Transverse colon (tissue), 4 donors: Measurements from ENCODE around the gene ZNF808. TPM values are rescaled to one million over a fixed set of nuclear protein-coding genes. Genes with fewer than 3 reads are reported as not detected.

Experiments used
- DNase-seq: peaks from one replicate; pipeline ENCODE4 v3.0.0-alpha.2; 2019
- H3K27ac ChIP-seq, 4 donors: fragments of 200-600 bp; sonication (generic); 2 replicates each; pipeline ENCODE4 v1.5.1; 2016 to 2018; ENCODE audit warnings: inconsistent platforms in 4 of 4
- H3K27me3 ChIP-seq: fragments of 200-600 bp; sonication (generic); 2 replicates; pipeline ENCODE4 v1.5.1; 2017; ENCODE audit warnings: inconsistent platforms
- H3K36me3 ChIP-seq, 4 donors: fragments of 200-600 bp; sonication (generic); 2 replicates each; pipeline ENCODE4 v1.5.1; 2017 to 2019; ENCODE audit warnings: inconsistent platforms in 4 of 4
- H3K4me1 ChIP-seq, 4 donors: fragments of 200-600 bp; sonication (generic); 2 replicates each; pipeline ENCODE4 v1.5.1; 2017 to 2020; ENCODE audit warnings: inconsistent platforms in 4 of 4
- H3K4me3 ChIP-seq, 4 donors: fragments of 200-600 bp; sonication (generic); 1 replicate in 1 of 4; 2 replicates in 3 of 4; pipeline versions ENCODE4 v1.5.1 to v1.6.1; 2017 to 2019; ENCODE audit warnings: inconsistent platforms in 4 of 4
- H3K9me3 ChIP-seq, 2 donors: fragments of 200-600 bp; sonication (generic); 2 replicates each; pipeline ENCODE4 v1.5.1; 2017 to 2019; ENCODE audit warnings: inconsistent platforms in 2 of 2
- CTCF ChIP-seq, 5 experiments: fragments of 200-600 bp in 3 of 5; fragments of 450-650 bp in 2 of 5; sonication (generic) in 3 of 5; IDR thresholded peaks; 1 replicate in 2 of 5; 2 replicates in 3 of 5; pipeline ENCODE4 v1.5.1; 2016 to 2017; ENCODE audit warnings: antibody characterized with exemption in 5 of 5, inconsistent platforms in 3 of 5, mild to moderate bottlenecking in 2 of 5, moderate library complexity in 1 of 5
- EP300 ChIP-seq: sonication (generic); formaldehyde crosslinking; IDR thresholded peaks from one replicate; pipeline ENCODE4 v1.6.1; 2017; ENCODE audit warnings: antibody characterized with exemption, low read depth
- POLR2A ChIP-seq: fragments of 450-650 bp; IDR thresholded peaks from one replicate; pipeline ENCODE4 v1.6.1; 2016; ENCODE audit warnings: antibody characterized with exemption, mild to moderate bottlenecking, moderate library complexity
- POLR2AphosphoS5 ChIP-seq, 3 donors: sonication (generic); formaldehyde crosslinking; IDR thresholded peaks; one replicate each; pipeline ENCODE4 v1.6.1; 2016; ENCODE audit warnings: antibody characterized with exemption in 3 of 3
- WGBS, 2 donors: methylation state at CpG; one replicate each; pipeline ENCODE4 v1.1.5; 2018; ENCODE audit warnings: low coverage in 1 of 2; 5-methylcytosine and 5-hydroxymethylcytosine counted together
- in situ Hi-C, 4 donors: fragments of 200-750 bp; cut with MboI; loops; one replicate each; pipeline versions ENCODE4 v1.15.0 to v1.15.1; 2017; ENCODE audit warnings: low sequenced_read_pairs in 3 of 4, low pct_ligation_motif_present in 1 of 4, low pct_unique_long_range_greater_than_20kb in 1 of 4
- intact Hi-C: fragments of 100-400 bp; cut with DNase I; formaldehyde crosslinking; loops from one replicate; pipeline ENCODE4 v1.15.1; 2023; ENCODE audit warnings: low total_unique reads
- total RNA-seq, 4 donors: library from RNA; depleted of rRNA; stranded (reverse); fragments of >200 nt; gene quantifications; one replicate each; pipeline ENCODE4 v1.1.0, GENCODE V29; 2016

The ZNF808 gene
- total RNA-seq, 4 donors from 2014 or later, result 21.5 to 66.6 (median 36.8) TPM

GRCh38 chr19:52522551-52522950 lies 4.9 kb upstream of the ZNF808 start:
- in situ Hi-C loops (no loop called here), intact Hi-C loops (loop anchor here (5.0 kb wide), 1 partner anchor 845 kb away; the partner anchor contains the start of gene ZNF525)
- H3K27me3 ChIP-seq, result no peaks in the 10 kb centered on the region
- no peak for TF ChIP-seq EP300
- no peak for TF ChIP-seq POLR2A
- TF ChIP-seq CTCF (IDR thresholded peaks at IDR 0.05), result no peak
- no peak for TF ChIP-seq POLR2AphosphoS5 (IDR thresholded peaks at IDR 0.05)
- no peak for DNase-seq
- peaks cover 5 to 9% of the 10 kb centered on the region in 2 donors for H3K9me3 ChIP-seq
- 86 to 88% methylated on average over 4 to 14 of the region's 14 CpGs for WGBS, 2 donors
- H3K4me3 ChIP-seq, result no peak overlapping the region
- H3K27ac ChIP-seq, result no peak overlapping the region
- H3K4me1 ChIP-seq, result peaks cover 0 to 5% (median 2%) of the 10 kb centered on the region in 4 donors
- H3K36me3 ChIP-seq, result no peaks in the 10 kb centered on the region

DNA sequence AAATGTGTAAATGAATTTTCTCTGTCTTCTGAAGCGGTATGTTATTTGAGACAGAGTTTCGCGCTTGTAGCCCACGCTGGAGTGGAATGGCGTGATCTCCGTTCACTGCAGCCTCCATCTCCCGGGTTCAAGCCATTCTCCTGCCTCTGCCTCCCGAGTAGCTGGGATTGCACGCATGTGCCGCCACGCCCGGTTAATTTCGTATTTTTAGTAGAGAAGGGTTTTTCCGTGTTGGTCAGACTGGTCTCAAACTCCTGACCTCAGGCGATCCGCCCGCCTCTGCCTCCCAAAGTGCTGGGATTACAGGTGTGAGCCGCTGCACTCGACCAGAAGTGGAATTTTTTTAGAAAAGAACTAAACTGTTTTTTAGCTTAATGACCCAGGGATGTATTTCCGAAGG lies 3.4 kb upstream of the ZNF808 start:
- DNase-seq, result no peak
- Histone ChIP-seq H3K4me3 (no peak overlapping the region), H3K4me1 (peaks cover 7 to 17% (median 12%) of the 10 kb centered on the region in 4 donors), H3K27ac (no peak overlapping the region), H3K27me3 (no peaks in the 10 kb centered on the region), H3K9me3 (peaks cover 5 to 6% of the 10 kb centered on the region in 2 donors), H3K36me3 (no peaks in the 10 kb centered on the region)
- intact Hi-C loops (loop anchor here (5.0 kb wide), 1 partner anchor 843 kb away; the partner anchor contains the start of gene ZNF525), in situ Hi-C loops (no loop called here)
- WGBS, 2 donors, result 89 to 95% methylated on average over 13 to 20 of the region's 20 CpGs
- TF ChIP-seq EP300, result no peak
- TF ChIP-seq CTCF (IDR thresholded peaks at IDR 0.05), result no peak
- no peak for TF ChIP-seq POLR2A
- TF ChIP-seq POLR2AphosphoS5 (IDR thresholded peaks at IDR 0.05), result no peak

GRCh38 chr19:52527956-52528351 lies 486 bp downstream of the ZNF808 start:
- Histone ChIP-seq H3K9me3 (peaks cover 5 to 9% of the 10 kb centered on the region in 2 donors), H3K27me3 (no peaks in the 10 kb centered on the region), H3K36me3 (peaks cover 0 to 16% (median 2%) of the 10 kb centered on the region in 4 donors), H3K4me3 (peak overlapping the region; percentile 70 to 89 (median 78)), H3K27ac (peak overlapping the region; percentile 91 to 97 (median 93)), H3K4me1 (peaks cover 8 to 18% (median 12%) of the 10 kb centered on the region in 4 donors)
- TF ChIP-seq POLR2AphosphoS5 (IDR thresholded peaks at IDR 0.05) (no peak), CTCF (IDR thresholded peaks at IDR 0.05) (no peak), EP300 (no peak), POLR2A (no peak)
- intact Hi-C loops (no loop called here), in situ Hi-C loops (no loop called here)
- peak; percentile 10 for DNase-seq
- 0% methylated on average over 25 of the region's 25 CpGs; no CpG with 5 or more reads in 1 of the 2 donors for WGBS, 2 donors

- WGBS, 2 donors, result 96 to 100% methylated on average over 2 of the region's 2 CpGs
- intact Hi-C loops (no loop called here), in situ Hi-C loops (no loop called here)
- Histone ChIP-seq H3K4me1 (peaks cover 8 to 20% (median 14%) of the 10 kb centered on the region in 4 donors), H3K4me3 (no peak overlapping the region), H3K27ac (no peak overlapping the region), H3K9me3 (peaks cover 0 to 22% of the 10 kb centered on the region in 2 donors), H3K27me3 (no peaks in the 10 kb centered on the region), H3K36me3 (peaks cover 0 to 36% (median 11%) of the 10 kb centered on the region in 4 donors)
- DNase-seq, result no peak
- TF ChIP-seq POLR2A, result no peak
- no peak for TF ChIP-seq POLR2AphosphoS5 (IDR thresholded peaks at IDR 0.05)
- TF ChIP-seq EP300, result no peak
- TF ChIP-seq CTCF (IDR thresholded peaks at IDR 0.05), result no peak
Measured at GRCh38 chr19:52532480-52532879, 5.0 kb downstream of the ZNF808 start.
